ENCODE data around the gene CDS1. TPM values are rescaled to one million over a fixed set of nuclear protein-coding genes. Genes with fewer than 3 reads are reported as not detected.

Gene CDS1
- total RNA-seq, result 16.1 and 39.0 TPM in 2 replicates

DNA sequence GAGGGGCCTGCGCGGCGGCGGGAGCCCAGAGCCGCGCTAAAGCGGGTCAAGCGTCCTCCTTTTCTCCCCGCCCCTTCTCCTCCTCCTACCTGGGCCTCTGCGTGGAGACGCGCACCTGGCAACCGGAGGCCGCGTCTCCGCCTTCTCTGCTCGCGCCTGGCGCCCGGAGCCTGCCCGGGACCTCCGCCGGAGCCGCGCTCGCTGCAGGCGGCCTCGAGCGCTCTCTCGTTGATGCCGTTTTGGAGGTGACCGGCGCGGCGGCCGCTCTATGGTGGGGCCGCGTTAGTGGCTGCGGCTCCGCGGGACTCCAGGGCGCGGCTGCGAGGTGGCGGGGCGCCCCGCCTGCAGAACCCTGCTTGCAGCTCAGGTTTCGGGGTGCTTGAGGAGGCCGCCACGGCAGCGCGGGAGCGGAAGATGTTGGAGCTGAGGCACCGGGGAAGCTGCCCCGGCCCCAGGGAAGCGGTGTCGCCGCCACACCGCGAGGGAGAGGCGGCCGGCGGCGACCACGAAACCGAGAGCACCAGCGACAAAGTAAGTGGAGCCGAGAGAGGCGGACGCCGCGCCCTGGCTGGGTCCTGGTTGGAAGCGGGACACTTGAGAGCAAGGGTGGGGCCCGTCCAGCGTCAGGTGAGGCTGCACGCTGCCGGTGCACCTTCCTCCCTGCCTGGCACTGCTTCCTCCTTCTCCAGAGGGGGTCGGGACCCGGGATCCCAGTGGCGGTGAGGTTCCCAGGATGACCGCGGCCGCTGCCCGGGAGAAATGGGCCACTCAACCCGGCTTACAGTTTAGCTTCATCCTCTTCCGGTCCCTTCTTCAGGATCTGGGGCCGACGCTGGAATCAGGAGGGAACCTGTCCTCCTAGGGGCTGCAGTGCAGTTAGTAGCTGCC lies at the start of gene CDS1:
Gene CDS1 (plus strand): TSS at position 140 of the 888 bp plus-strand sequence. CDS start 275 bp downstream, at position 415.

Other genes with a start within 250 kb of the CDS1 start
- gene NKX6-1, start 83.8 kb upstream of the CDS1 start, total RNA-seq, result not detected in 2 replicates